Measurements from ENCODE around the gene CCDC134.

The CCDC134 gene

GRCh38 chr22:41793871-41794270 is 6.6 kb upstream of the CCDC134 start:
- no peak for DNase-seq

DNA sequence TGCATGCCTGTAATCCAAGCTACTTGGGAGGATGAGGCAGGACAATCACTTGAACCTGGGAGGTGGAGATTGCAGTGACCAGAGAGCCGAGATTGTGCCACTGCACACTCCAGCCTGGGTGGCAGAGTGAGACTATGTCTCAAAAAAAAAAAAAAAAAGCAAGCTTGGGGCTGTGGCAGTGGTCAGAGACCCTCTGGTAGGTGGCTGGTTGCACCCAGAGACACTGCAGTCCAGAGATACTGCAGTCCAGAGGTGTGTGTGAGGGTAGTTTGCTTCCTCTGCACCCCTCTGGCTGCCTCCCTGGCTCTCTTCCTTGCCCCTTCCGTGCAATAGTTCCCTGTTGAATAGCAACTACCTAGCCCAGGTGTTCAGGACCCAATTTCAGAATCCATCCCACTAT is 1.7 kb upstream of the CCDC134 start:
- no peak for DNase-seq

DNA sequence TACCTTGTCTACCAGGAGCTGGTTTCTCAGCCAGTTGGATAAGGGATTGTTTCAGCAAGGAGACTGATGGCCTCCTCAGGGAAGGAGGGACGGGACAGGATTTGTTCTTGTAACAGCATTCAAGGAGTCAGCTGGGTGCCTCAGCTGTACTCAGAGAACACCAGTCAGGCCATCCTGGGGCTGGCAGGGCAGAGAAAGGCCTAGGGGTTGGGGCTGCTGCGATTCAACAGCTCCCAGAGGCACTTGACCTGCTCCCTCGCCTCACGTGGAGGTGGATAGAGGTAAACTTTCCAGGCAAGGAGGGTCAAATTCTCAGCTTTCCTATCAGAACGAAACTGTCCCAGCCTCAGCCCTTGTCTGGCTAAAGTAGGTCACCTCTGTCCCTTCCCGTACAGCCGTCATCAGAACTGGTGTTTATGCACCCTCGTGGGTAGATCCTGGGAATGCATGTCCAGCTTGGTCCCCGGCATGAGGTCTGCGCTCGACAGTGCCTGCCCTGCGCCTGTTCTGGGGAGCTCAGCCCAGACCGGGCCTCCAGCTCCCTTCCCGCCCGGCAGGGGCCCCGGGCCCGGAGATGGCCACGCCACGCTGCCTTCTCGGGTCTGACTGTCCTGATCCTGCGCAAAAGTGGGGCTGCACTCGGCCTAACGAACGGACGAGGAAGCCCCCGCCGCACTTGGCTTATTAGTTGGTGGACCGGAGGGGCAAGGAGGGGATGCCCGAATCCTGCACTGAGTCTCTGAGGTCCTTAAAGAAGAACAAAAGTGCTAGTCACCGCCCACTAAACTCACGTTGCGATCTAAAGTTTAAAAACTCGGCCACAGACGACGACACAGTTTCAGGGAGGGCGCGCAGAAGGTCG is 762 bp upstream of the CCDC134 start:
- DNase-seq, result peak; percentile 23

GRCh38 chr22:41801147-41801819 is 804 bp downstream of the CCDC134 start:
- DNase-seq, result no peak

DNA sequence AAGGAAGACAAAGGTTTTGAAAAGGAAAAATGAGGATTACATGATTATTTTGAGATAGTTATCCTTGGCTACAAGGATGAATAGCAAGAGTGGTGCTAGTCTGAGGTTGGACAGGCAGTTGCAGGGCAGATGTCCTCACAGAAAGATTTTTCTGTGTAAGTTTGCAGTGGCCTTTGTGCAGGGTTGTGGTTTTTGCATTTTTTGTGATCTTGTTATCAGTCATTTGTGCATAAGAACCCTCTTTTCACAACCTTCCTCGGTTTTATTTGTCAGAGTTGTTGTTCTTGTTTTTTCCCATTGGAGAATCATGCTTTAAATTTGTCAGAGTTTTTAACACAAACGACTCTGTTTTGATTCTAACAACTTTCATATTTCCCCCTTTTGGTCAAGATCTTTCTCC is 1.4 kb downstream of the CCDC134 start:
- no peak for DNase-seq

DNA sequence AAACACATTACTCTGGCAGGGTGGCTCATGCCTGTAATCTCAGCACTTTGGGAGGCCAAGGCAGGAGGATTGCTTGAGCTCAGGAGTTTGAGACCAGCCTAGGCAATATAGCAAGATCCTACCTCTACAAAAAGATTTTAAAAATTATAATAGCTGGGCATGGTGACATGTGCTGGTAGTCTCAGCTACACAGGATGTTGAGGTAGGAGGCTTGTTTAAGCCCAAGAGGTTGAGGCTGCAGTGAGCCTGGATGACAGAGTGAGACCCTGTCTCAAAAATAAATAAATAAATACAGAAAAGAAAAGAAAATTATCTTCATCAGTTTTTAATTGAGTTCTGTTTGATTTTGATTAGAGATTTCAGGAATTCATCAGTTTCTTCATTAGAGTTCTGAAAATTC is 5.2 kb downstream of the CCDC134 start:
- DNase-seq, result no peak

- no peak for DNase-seq
Measured at GRCh38 chr22:41808400-41808799, 7.9 kb downstream of the CCDC134 start.

- no peak for DNase-seq
Measured at GRCh38 chr22:41810022-41810421, 9.5 kb downstream of the CCDC134 start.

DNA sequence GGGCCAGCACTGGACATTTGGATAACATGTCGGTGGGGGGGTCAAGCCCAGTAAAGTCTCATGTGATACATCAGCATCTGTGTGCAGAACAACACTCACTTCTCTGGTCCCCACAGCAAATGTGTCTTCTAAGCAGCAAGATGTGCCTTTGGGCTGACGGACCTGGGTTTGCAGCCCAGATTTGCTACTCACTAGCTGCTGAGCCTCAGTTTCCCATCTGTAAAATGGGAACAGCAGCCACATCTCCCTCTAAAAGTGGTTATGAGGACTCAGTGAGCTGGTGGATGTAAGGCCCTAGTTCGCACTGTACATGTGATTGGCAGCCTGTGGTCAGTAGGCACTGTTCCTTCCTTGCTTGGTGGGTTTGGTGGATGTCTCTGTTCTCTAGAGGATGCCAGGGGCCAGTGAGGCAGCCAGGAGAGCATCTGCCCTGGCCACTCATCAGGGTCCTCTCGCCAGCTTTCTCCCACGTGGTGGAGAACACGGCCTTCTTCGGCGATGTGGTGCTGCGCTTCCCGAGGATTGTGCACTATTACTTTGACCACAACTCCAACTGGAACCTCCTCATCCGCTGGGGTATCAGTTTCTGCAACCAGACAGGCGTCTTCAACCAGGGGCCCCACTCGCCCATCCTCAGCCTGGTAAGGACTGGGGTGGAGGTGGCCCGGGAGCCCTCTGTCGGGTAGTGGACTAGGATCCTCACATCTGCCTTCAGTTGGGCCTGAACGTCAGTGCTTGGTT is 12.5 kb downstream of the CCDC134 start:
- no peak for DNase-seq

DNA sequence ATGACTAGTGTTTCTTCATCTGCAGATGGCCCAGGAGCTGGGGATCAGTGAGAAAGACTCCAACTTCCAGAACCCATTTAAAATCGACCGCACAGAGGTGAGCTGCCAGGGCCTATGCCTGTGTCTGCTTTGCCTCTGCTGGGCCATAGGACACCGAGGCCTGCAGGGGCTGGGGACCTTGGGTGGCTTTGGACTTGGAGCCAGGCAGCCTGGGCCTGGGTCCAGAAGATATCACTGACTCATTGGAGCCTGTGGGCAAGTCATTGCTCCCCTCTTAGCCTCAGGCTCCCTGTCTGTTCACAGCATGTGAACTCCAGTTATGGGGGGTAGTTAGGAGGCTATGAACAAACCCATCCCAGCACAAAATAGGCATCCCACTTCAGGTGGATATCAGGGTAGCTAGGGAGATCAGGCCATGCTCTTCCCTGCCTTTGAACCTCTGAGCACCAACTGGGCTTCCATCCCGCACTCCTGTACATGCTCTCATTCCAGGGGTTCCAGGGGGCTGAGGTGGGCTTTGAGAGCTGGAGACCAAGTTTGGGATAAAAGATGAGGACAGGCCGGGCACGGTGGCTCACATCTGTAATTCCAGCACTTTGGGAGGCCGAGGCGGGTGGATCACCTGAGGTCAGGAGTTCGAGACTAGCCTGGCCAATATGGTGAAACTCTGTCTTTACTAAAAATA is 13.4 kb downstream of the CCDC134 start:
- DNase-seq, result no peak

DNA sequence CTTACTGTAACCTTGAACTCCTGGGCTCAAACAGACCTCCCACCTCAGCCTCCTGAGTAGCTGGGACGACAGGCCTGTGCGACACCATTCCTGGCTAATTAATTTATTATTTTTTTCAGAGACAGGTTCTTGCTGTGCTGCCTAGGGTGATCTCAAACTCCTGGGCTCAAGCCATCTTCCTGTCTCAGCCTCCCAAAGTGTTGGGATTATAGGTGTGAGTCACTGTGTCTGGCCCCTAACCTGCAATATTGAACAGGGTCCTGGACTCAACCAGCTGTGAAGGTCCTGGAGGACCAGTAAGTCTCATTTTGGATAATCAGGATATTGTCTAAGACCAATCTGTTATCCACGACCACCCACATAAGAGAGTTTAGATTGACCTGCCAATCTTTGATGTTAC is 15.2 kb downstream of the CCDC134 start:
- DNase-seq, result no peak

DNA sequence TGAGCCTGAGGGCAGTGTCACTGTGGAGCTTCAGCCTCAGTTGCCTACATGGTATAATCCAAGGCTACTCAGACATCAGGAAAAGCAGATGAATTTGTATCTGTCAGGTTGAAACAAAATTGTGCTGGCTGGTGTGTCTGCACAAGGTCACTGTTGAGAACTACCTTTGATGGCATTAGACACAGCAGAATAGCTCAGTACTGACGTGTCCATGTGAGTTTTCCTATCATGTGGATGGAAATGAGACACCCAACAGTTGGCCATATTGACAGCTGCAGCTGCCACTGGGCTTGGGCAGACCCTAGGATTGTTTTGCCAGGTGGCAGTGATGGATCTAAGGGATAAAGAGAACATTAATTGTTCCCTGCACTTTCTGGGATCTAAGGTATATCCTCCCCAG is 15.8 kb downstream of the CCDC134 start:
- DNase-seq, result no peak

- DNase-seq, result no peak
Measured at GRCh38 chr22:41816871-41817270, 16.4 kb downstream of the CCDC134 start.

DNA sequence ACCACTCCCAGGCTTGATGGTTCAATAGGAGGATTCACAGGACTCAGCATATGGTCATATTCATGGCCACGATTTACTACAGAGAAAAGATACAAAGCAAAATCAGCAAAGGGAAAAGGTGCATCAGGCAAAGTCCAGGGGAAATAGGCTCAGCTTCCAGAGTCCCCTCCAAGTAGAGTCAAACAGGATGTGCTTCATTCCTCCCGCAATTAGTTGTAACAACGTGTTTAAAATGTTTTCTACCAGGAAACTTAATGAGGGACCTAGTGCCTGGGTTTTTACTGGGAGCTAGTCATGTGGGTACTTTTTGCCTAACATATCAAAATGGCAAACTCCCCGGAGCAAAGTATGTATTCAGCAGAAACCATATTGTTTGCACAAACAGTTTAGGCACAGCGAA is 17.5 kb downstream of the CCDC134 start:
- no peak for DNase-seq

DNA sequence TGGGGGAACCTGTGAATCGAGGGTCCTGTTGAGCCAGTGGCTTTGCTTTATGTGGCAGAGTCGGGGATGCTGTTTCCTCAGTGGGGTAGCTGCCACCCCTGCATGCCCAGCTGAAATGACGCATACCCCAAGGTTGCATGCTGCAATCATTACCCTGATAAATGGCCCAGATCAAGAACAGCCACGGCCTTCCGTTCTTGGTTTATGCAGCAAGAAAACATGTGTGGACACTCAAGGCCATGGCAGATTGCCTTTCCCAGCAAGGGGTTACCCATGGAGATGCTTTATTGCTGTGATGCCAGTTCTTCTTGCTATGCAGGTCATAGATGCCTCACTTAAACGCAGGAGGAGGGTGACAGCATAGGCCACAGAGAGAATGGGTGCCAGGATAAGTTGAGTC is 18.1 kb downstream of the CCDC134 start:
- no peak for DNase-seq

DNA sequence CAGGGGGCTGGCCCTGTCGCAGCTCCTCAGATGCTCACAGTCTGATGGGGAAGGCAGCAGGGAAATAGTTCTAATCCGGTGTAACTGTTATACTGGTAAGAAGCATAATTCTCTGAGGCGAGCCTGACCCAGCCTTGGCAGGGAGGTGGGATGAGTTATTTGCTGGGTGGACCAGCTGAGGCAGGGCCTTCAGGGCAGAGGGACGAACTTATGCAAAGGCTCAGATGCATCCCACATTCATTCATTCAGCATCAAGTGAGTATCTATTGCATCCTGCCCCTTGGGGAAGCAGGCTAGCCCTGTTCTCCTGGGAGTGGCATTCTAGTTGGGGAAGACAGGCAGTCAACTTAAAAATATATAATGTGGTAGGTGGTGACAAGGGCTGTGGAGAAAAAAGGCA is 18.8 kb downstream of the CCDC134 start:
- DNase-seq, result no peak

GRCh38 chr22:41820447-41820846 is 20.0 kb downstream of the CCDC134 start:
- no peak for DNase-seq

DNA sequence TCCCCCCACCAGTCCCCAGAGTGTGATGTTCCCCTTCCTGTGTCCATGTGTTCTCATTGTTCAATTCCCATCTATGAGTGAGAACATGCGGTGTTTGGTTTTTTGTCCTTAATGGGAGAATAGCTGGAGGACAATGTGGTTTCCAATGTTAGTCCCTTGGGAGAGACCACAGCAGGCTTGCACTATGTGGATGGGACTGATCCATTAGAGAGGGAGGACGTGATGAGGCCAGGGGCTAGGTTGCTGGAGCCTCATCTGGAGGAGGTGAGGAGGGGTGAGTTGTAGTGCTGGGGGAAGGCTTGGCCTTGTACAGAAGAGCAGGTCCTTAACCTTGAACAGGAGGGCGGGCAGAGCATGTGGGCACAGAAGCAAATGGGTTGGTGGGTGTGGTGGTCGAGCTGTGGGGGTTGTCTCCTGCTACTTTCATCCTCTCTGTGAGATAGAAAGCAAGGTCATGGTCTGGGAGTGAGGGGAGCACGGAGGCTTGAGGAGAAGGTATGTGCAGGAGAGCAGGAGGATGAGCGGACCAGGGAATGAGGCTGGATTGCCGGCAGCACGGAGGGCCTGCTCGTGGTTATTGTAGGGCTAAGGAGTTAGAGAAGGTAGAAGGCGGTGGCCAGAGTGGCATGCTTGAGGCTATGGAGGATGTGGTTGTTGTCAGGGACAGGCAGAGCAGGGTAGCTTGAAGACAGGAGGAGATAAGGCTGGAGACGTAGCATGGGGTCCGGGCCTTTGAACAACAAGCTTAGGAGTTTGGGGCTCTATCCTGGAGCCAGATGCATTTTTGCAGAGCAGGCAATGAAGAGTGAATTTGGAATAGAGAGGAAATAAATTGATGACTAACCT is 21.2 kb downstream of the CCDC134 start:
- DNase-seq, result no peak

- no peak for DNase-seq
Measured at GRCh38 chr22:41822317-41823057, 22.0 kb downstream of the CCDC134 start.

DNA sequence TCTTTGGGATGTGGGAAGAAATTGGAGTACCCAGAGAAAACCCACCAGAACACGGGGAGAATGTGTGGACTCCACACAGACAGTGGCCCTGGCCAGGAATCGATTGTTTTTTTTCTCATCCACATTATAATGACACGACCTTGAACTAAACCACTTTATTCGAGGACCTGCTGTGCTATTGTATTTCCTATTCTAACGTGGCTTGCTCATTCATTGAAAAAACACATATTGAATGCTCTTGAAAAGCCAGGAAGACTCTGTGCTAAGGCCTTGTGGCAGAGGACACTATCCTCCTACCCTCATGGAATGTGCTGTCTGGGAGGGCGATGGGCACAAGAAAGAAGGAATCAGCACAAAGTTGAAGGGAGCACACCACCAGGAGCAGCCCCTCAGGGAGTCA is 23.3 kb downstream of the CCDC134 start:
- no peak for DNase-seq

- no peak for DNase-seq
Measured at GRCh38 chr22:41825376-41825775, 24.9 kb downstream of the CCDC134 start.

DNA sequence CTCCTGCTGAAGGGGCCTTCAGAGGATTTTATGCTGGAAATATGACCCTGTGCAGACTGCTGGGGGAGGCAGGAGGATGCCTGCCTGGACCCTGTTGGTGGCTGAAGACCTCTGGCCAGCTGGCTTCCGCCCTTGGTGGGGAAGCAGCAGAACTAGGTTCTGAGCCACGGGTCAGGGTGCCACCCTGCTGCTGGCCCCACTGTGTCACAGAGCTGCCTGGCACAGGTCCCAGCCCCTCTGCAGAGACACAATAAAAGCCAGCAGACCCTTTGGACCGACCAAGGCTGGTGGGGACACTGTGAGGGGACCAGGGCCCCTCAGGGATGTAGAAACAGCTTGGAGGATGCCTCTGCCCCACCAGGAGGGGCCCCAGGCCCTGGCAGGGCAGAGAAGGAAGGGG is 25.5 kb downstream of the CCDC134 start:
- DNase-seq, result no peak
